Stimulated activated CD8-positive, alpha-beta memory T cell treated with anti-CD3 and anti-CD28 coated beads, Interleukin-7, amount 100 ng/mL, for 48 hours (primary cell): ENCODE data around the gene PTGIS.

Source experiments
- DNase-seq, 2 donors: peaks; one replicate each; pipeline ENCODE4 v3.0.0-alpha.2; 2020; ENCODE audit warnings: low read depth in 1 of 2; ENCODE audit errors: extremely low read depth in 1 of 2

Gene PTGIS

GRCh38 chr20:49532285-49532946, 35.5 kb downstream of the PTGIS start:
- no peak for DNase-seq

DNA sequence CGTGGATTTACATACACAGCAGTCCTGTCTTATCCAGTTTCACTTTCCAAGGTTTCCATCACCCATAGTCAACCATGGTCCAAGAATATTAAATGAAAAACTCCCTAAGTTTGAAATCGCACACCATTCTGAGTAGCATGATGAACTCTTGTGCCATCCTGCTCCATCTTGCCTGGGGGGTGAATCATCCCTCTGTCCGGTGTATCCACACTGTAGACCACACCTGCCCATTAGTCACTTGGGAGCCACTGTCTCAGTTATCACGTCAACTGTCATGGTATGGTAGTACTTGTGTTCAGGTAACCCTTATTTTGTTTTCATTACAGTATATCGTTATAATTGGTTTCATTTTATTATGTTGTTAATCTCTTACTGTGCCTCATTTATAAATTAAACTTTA, 38.5 kb downstream of the PTGIS start:
- no peak for DNase-seq

DNA sequence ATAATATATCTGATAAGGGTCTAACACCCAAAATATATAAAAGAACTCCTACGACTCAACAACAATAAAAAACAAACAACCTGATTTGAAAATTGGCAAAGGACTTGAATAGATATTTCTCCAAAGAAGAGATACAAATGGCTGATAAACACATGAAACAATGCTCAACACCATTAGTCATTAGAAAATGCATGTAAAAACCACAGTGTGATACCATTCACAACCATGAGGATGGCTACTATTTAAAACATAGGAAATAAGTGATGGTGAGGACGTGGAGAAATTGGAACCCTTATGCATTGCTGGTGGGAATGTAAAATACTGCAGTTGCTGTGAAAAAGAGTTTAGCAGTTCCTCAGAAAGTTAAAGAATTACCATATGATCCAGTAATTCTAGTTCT, 41.4 kb downstream of the PTGIS start:
- DNase-seq, result no peak

GRCh38 chr20:49526056-49526455, 41.9 kb downstream of the PTGIS start:
- no peak for DNase-seq

GRCh38 chr20:49523767-49524360, 44.1 kb downstream of the PTGIS start:
- DNase-seq, result no peak

GRCh38 chr20:49521356-49521755, 46.6 kb downstream of the PTGIS start:
- DNase-seq, result no peak

DNA sequence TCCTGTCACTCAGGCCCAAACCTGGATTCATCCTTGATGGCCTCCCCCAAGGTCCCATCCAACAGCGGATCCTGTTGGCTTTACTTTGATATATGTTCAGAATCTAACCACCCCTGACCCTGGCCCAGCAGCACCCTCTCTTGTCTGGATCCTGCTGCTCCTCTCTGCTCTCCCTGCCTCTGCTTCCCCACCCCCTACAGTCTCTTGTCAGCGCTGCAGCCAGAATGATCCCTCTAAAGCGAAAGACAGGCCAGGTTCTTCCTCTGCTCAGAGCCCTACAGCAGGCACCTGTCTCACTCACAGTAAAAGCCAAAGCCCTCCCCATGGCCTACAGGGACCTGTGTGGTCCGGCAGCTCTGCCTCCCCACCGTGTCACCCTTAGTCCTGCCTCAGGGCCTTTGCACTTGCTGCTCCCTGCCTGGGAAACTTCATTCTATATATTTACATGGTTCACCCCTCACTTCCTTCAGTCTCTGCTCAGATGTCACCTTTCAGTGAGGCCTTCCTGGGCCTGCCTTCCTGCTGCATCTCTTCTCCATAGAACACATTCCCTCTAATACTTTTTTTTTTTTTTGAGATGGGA, 48.1 kb downstream of the PTGIS start:
- DNase-seq, result no peak

GRCh38 chr20:49519212-49519712, 48.7 kb downstream of the PTGIS start:
- no peak for DNase-seq

- DNase-seq, result no peak
Measured at GRCh38 chr20:49518576-49518975, 49.4 kb downstream of the PTGIS start.

- no peak for DNase-seq
Measured at GRCh38 chr20:49517805-49518100, 50.2 kb downstream of the PTGIS start.

GRCh38 chr20:49516916-49517804, 50.8 kb downstream of the PTGIS start:
- DNase-seq, result no peak

GRCh38 chr20:49515586-49515985, 52.4 kb downstream of the PTGIS start:
- DNase-seq, result no peak

- DNase-seq, result no peak
Measured at GRCh38 chr20:49513517-49513916, 54.4 kb downstream of the PTGIS start.

GRCh38 chr20:49513009-49513408, 54.9 kb downstream of the PTGIS start:
- no peak for DNase-seq

DNA sequence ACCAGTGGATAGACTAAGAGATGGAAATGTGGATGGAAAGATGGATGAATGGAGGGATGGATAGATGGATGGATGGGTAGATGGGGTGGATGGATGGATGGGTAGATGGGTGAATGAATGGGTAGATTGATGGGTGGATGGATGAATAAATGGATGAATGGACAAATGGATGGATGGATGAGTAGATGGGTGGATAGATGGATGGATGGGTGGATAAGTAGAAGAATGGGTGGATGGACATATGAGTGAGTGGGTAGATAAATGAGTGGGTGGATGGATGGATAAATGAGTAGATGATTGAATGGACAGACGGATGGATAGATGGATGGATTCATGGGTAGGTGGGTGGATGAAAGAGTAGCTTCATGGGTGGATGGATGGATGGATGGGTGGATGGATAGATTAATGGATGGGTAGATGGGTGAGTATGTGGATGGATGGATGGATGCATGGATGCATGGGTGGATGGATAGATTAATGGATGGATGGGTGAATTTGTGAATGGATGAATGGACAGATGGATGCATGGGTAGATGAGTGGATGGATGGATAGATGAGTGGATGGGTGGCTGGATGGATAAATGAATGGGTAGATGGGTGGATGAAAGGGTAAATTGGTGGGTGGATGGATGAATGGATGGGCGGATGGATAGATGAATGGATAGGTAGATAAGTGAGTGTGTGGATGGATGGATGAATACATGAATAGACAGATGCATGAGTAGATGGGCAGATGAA, 56.0 kb downstream of the PTGIS start:
- DNase-seq, result no peak

- no peak for DNase-seq
Measured at GRCh38 chr20:49510562-49511122, 57.3 kb downstream of the PTGIS start.

GRCh38 chr20:49508435-49509199, 59.3 kb downstream of the PTGIS start:
- DNase-seq, result no peak

GRCh38 chr20:49507741-49508434, 60.0 kb downstream of the PTGIS start:
- DNase-seq, result no peak

- DNase-seq, result no peak
Measured at GRCh38 chr20:49505518-49505917, 62.4 kb downstream of the PTGIS start.
